ENCODE measurements around the gene TAS2R60.

TAS2R60 gene

GRCh38 chr7:143448429-143448828 is 5.2 kb downstream of the TAS2R60 start:
- H3K9me3 Mint-ChIP-seq = no peaks in the 10 kb centered on the region
- no peaks in the 10 kb centered on the region for H3K36me3 Mint-ChIP-seq (ENCODE audit: low read depth)
- no peaks in the 10 kb centered on the region for H3K4me1 Mint-ChIP-seq (ENCODE audit: low read depth)
- H3K4me3 Mint-ChIP-seq = no peak overlapping the region
- no peak overlapping the region for H3K27ac Mint-ChIP-seq
- H3K27me3 Mint-ChIP-seq = no peaks in the 10 kb centered on the region

GRCh38 chr7:143449793-143450192 is 6.5 kb downstream of the TAS2R60 start:
- Mint-ChIP-seq H3K9me3 (no peaks in the 10 kb centered on the region), H3K4me3 (no peak overlapping the region), H3K27me3 (no peaks in the 10 kb centered on the region), H3K4me1 (ENCODE audit: low read depth) (no peaks in the 10 kb centered on the region), H3K36me3 (ENCODE audit: low read depth) (no peaks in the 10 kb centered on the region), H3K27ac (no peak overlapping the region)

GRCh38 chr7:143451122-143451521 is 7.9 kb downstream of the TAS2R60 start:
- H3K27ac Mint-ChIP-seq = no peak overlapping the region

GRCh38 chr7:143451746-143452145 is 8.5 kb downstream of the TAS2R60 start:
- no peaks in the 10 kb centered on the region for H3K36me3 Mint-ChIP-seq (ENCODE audit: low read depth)
- H3K4me3 Mint-ChIP-seq = no peak overlapping the region
- no peaks in the 10 kb centered on the region for H3K27me3 Mint-ChIP-seq
- H3K4me1 Mint-ChIP-seq (ENCODE audit: low read depth) = no peaks in the 10 kb centered on the region
- no peaks in the 10 kb centered on the region for H3K9me3 Mint-ChIP-seq
- H3K27ac Mint-ChIP-seq = no peak overlapping the region

More at GRCh38 chr7:143451122-143451521, 7.9 kb downstream of the TAS2R60 start:
- H3K9me3 Mint-ChIP-seq = no peaks in the 10 kb centered on the region
- no peaks in the 10 kb centered on the region for H3K4me1 Mint-ChIP-seq (ENCODE audit: low read depth)
- no peaks in the 10 kb centered on the region for H3K36me3 Mint-ChIP-seq (ENCODE audit: low read depth)
- H3K4me3 Mint-ChIP-seq = no peak overlapping the region
- H3K27me3 Mint-ChIP-seq = no peaks in the 10 kb centered on the region

GRCh38 chr7:143452495-143452894 is 9.2 kb downstream of the TAS2R60 start:
- Mint-ChIP-seq H3K27ac (no peak overlapping the region), H3K27me3 (no peaks in the 10 kb centered on the region), H3K36me3 (ENCODE audit: low read depth) (no peaks in the 10 kb centered on the region)

GRCh38 chr7:143454091-143454680 is 10.9 kb downstream of the TAS2R60 start:
- H3K4me1 Mint-ChIP-seq (ENCODE audit: low read depth) = no peaks in the 10 kb centered on the region
- H3K27ac Mint-ChIP-seq = no peak overlapping the region
- H3K4me3 Mint-ChIP-seq = no peak overlapping the region
- no peaks in the 10 kb centered on the region for H3K9me3 Mint-ChIP-seq
- no peaks in the 10 kb centered on the region for H3K36me3 Mint-ChIP-seq (ENCODE audit: low read depth)
- H3K27me3 Mint-ChIP-seq = no peaks in the 10 kb centered on the region

More at GRCh38 chr7:143452495-143452894, 9.2 kb downstream of the TAS2R60 start:
- no peak overlapping the region for H3K4me3 Mint-ChIP-seq
- H3K4me1 Mint-ChIP-seq (ENCODE audit: low read depth) = no peaks in the 10 kb centered on the region
- H3K9me3 Mint-ChIP-seq = no peaks in the 10 kb centered on the region

GRCh38 chr7:143455491-143455890 is 12.2 kb downstream of the TAS2R60 start:
- H3K4me3 Mint-ChIP-seq = no peak overlapping the region
- no peaks in the 10 kb centered on the region for H3K27me3 Mint-ChIP-seq
- peaks cover 1% of the 10 kb centered on the region for H3K4me1 Mint-ChIP-seq (ENCODE audit: low read depth)
- no peaks in the 10 kb centered on the region for H3K36me3 Mint-ChIP-seq (ENCODE audit: low read depth)
- peaks cover under 1% of the 10 kb centered on the region for H3K9me3 Mint-ChIP-seq
- H3K27ac Mint-ChIP-seq = no peak overlapping the region

GRCh38 chr7:143455942-143456341 is 12.7 kb downstream of the TAS2R60 start:
- Mint-ChIP-seq H3K4me1 (ENCODE audit: low read depth) (peaks cover 6% of the 10 kb centered on the region), H3K36me3 (ENCODE audit: low read depth) (no peaks in the 10 kb centered on the region), H3K4me3 (no peak overlapping the region), H3K27me3 (no peaks in the 10 kb centered on the region), H3K27ac (no peak overlapping the region), H3K9me3 (peaks cover 4% of the 10 kb centered on the region)

- Mint-ChIP-seq H3K27ac (no peak overlapping the region), H3K4me3 (no peak overlapping the region), H3K36me3 (ENCODE audit: low read depth) (no peaks in the 10 kb centered on the region), H3K4me1 (ENCODE audit: low read depth) (peaks cover 12% of the 10 kb centered on the region), H3K9me3 (peaks cover 4% of the 10 kb centered on the region), H3K27me3 (no peaks in the 10 kb centered on the region)
Measured at GRCh38 chr7:143456992-143457793, 13.9 kb downstream of the TAS2R60 start.

GRCh38 chr7:143458263-143458662 is 15.0 kb downstream of the TAS2R60 start:
- Mint-ChIP-seq H3K36me3 (ENCODE audit: low read depth) (no peaks in the 10 kb centered on the region), H3K27me3 (no peaks in the 10 kb centered on the region), H3K4me1 (ENCODE audit: low read depth) (peaks cover 12% of the 10 kb centered on the region), H3K27ac (no peak overlapping the region), H3K4me3 (no peak overlapping the region), H3K9me3 (peaks cover 4% of the 10 kb centered on the region)

- H3K4me1 Mint-ChIP-seq (ENCODE audit: low read depth) = peaks cover 12% of the 10 kb centered on the region
- H3K9me3 Mint-ChIP-seq = peaks cover 4% of the 10 kb centered on the region
- no peaks in the 10 kb centered on the region for H3K27me3 Mint-ChIP-seq
- no peak overlapping the region for H3K27ac Mint-ChIP-seq
- no peaks in the 10 kb centered on the region for H3K36me3 Mint-ChIP-seq (ENCODE audit: low read depth)
- H3K4me3 Mint-ChIP-seq = no peak overlapping the region
Measured at GRCh38 chr7:143458681-143459080, 15.4 kb downstream of the TAS2R60 start.

GRCh38 chr7:143459359-143459758 is 16.1 kb downstream of the TAS2R60 start:
- Mint-ChIP-seq H3K36me3 (ENCODE audit: low read depth) (no peaks in the 10 kb centered on the region), H3K27me3 (no peaks in the 10 kb centered on the region), H3K4me3 (no peak overlapping the region), H3K27ac (no peak overlapping the region), H3K9me3 (peaks cover 4% of the 10 kb centered on the region), H3K4me1 (ENCODE audit: low read depth) (peaks cover 12% of the 10 kb centered on the region)

GRCh38 chr7:143460271-143460979 is 17.2 kb downstream of the TAS2R60 start:
- Mint-ChIP-seq H3K4me1 (ENCODE audit: low read depth) (peaks cover 12% of the 10 kb centered on the region), H3K9me3 (peaks cover 4% of the 10 kb centered on the region), H3K27ac (peak overlapping the region; percentile 37), H3K36me3 (ENCODE audit: low read depth) (no peaks in the 10 kb centered on the region), H3K27me3 (no peaks in the 10 kb centered on the region), H3K4me3 (no peak overlapping the region)

GRCh38 chr7:143462045-143462444 is 18.8 kb downstream of the TAS2R60 start:
- Mint-ChIP-seq H3K4me3 (no peak overlapping the region), H3K36me3 (ENCODE audit: low read depth) (no peaks in the 10 kb centered on the region), H3K4me1 (ENCODE audit: low read depth) (peaks cover 12% of the 10 kb centered on the region), H3K27ac (no peak overlapping the region), H3K9me3 (peaks cover 4% of the 10 kb centered on the region), H3K27me3 (no peaks in the 10 kb centered on the region)

- Mint-ChIP-seq H3K36me3 (ENCODE audit: low read depth) (no peaks in the 10 kb centered on the region), H3K4me1 (ENCODE audit: low read depth) (peaks cover 12% of the 10 kb centered on the region), H3K27me3 (no peaks in the 10 kb centered on the region), H3K4me3 (no peak overlapping the region), H3K27ac (no peak overlapping the region), H3K9me3 (peaks cover 4% of the 10 kb centered on the region)
Measured at GRCh38 chr7:143463556-143463955, 20.3 kb downstream of the TAS2R60 start.

Data from stimulated activated naive CD8-positive, alpha-beta T cell treated with anti-CD3 and anti-CD28 coated beads, Interleukin-15, Interleukin-2, amounts not matched to agents 100 ng/mL and 50 ng/mL, for 24 hours (primary cell).